HepG2 (cell line): Measurements from ENCODE around the gene CRY1. TPM values are rescaled to one million over a fixed set of nuclear protein-coding genes. Genes with fewer than 3 reads are reported as not detected.
A peak's percentile ranks its signal among the peaks of the same experiment; 100 is the strongest.

Experiments used
- ATAC-seq: fragments of 200-7000 bp; cut with Tn5 transposase; 3 replicates; pipeline ENCODE4 v1.9.1; 2020; ENCODE audit warnings: mild to moderate bottlenecking, moderate library complexity
- BruUV-seq: library from RNA; stranded (reverse); fragments of 400-500 nt; replicated peaks from 2 replicates; lab custom pipeline; 2021; lab: Mats Ljungman, UMichigan
- CTCF ChIA-PET: fragments of 300-600 bp; formaldehyde crosslinking; extraction: SDS; loops from one replicate; lab custom pipeline; 2021; ENCODE audit warnings: low total read pairs, inconsistent platforms, low intra/inter-chr PET ratio; lab: Yijun Ruan, JAX
- POLR2A ChIA-PET: fragments of 350-600 bp; sonication (Branson Sonifier 250); formaldehyde crosslinking; loops from one replicate; lab custom pipeline; 2020; ENCODE audit warnings: antibody characterized with exemption, inconsistent platforms; lab: Yijun Ruan, JAX
- DNase-seq: peaks from one replicate; pipeline ENCODE4 v3.0.0-alpha.2; 2015; ENCODE audit warnings: low spot score
- FAIRE-seq: peaks from 3 replicates; lab custom pipeline; 2011; peaks lifted over from hg19 to GRCh38; lab: Jason Lieb, UNC
- H2AFZ ChIP-seq: one replicate; pipeline ENCODE4 v1.6.1; 2011; ENCODE audit warnings: low read length, inconsistent platforms
- H3K27ac ChIP-seq: fragments of 300-600 bp; 3 replicates; pipeline ENCODE4 v1.8.0; 2011; ENCODE audit warnings: mixed run types, mild to moderate bottlenecking, mixed read lengths, low read length, inconsistent platforms; ENCODE audit not compliant: insufficient read depth; ENCODE audit errors: extremely low read length
- H3K27me3 ChIP-seq, 2 experiments: fragments of 200-600 bp in 1 of 2; 2 replicates in 1 of 2; 3 replicates in 1 of 2; pipeline versions ENCODE4 v1.6.0 to v1.8.0; 2011; ENCODE audit warnings: low read length in 2 of 2, mild to moderate bottlenecking in 2 of 2, moderate library complexity in 2 of 2, inconsistent platforms in 1 of 2; ENCODE audit not compliant: insufficient read depth in 2 of 2, control insufficient read depth in 1 of 2
- H3K36me3 ChIP-seq, 2 experiments: fragments of 200-600 bp in 1 of 2; replicated peaks in 1 of 2; 2 replicates in 1 of 2; 3 replicates in 1 of 2; pipeline versions ENCODE4 v1.5.1 to v1.8.0; 2011; ENCODE audit warnings: low read length in 2 of 2, inconsistent platforms in 1 of 2; ENCODE audit not compliant: insufficient read depth in 2 of 2, control insufficient read depth in 1 of 2
- H3K4me1 ChIP-seq: 2 replicates; pipeline ENCODE4 v1.5.1; 2012; ENCODE audit warnings: low read length, inconsistent platforms; ENCODE audit not compliant: insufficient read depth
- H3K4me2 ChIP-seq: 2 replicates; pipeline ENCODE4 v1.6.0; 2011; ENCODE audit warnings: low read depth, low read length, inconsistent platforms
- H3K4me3 ChIP-seq, 3 experiments: fragments of 200-600 bp in 1 of 3; sonication (generic), shearing (Covaris generic) in 1 of 3; replicated peaks in 1 of 3; 2 replicates each; pipeline ENCODE4 v1.5.1; 2011 to 2016; ENCODE audit warnings: low read length in 3 of 3, inconsistent platforms in 2 of 3, low read depth in 2 of 3, mild to moderate bottlenecking in 2 of 3, control low read depth in 1 of 3, mixed read lengths in 1 of 3; ENCODE audit not compliant: insufficient read depth in 1 of 3
- H3K79me2 ChIP-seq: one replicate; pipeline ENCODE4 v1.6.1; 2011; ENCODE audit warnings: low read length, inconsistent platforms; ENCODE audit not compliant: insufficient read depth
- H3K9ac ChIP-seq: 2 replicates; pipeline ENCODE4 v1.6.0; 2011; ENCODE audit warnings: mild to moderate bottlenecking, low read depth, low read length, inconsistent platforms; ENCODE audit not compliant: insufficient read depth
- H3K9me3 ChIP-seq: 2 replicates; pipeline ENCODE4 v1.5.1; 2012; ENCODE audit warnings: mild to moderate bottlenecking, low read length
- H4K20me1 ChIP-seq: 2 replicates; pipeline ENCODE4 v1.6.0; 2011; ENCODE audit warnings: inconsistent platforms, mild to moderate bottlenecking, low read length, moderate library complexity; ENCODE audit not compliant: insufficient read depth
- FOXM1 ChIP-seq: sonication (generic); formaldehyde crosslinking; IDR thresholded peaks from 2 replicates; pipeline ENCODE4 v1.5.0; 2020; ENCODE audit warnings: missing genetic modification reagents
- HNF4G ChIP-seq, 2 experiments: sonication (generic) in 1 of 2; formaldehyde crosslinking in 1 of 2; IDR thresholded peaks; 2 replicates each; pipeline versions ENCODE4 v1.4.0 to v1.6.1; 2011 to 2020; ENCODE audit warnings: borderline replicate concordance in 2 of 2, low read depth in 2 of 2, mild to moderate bottlenecking in 2 of 2, low read length in 1 of 2, missing genetic modification reagents in 1 of 2, moderate library complexity in 1 of 2
- STAG1 ChIP-seq: sonication (generic); formaldehyde crosslinking; IDR thresholded peaks from 2 replicates; pipeline ENCODE4 v1.4.0; 2020; ENCODE audit warnings: missing genetic modification reagents
- TEAD3 ChIP-seq: optimal IDR thresholded peaks from 2 replicates; pipeline ENCODE3; 2016; ENCODE audit warnings: borderline replicate concordance
- ZNF460 ChIP-seq: sonication (generic); formaldehyde crosslinking; IDR thresholded peaks from 2 replicates; pipeline ENCODE4 v1.5.1; 2020; ENCODE audit warnings: missing genetic modification reagents, mild to moderate bottlenecking, borderline replicate concordance
- WGBS: methylation state at CpG from one replicate; pipeline ENCODE4 v1.1.6; 2017; ENCODE audit warnings: low lambda C conversion rate; 5-methylcytosine and 5-hydroxymethylcytosine counted together
- in situ Hi-C: cut with HindIII; loops from 2 replicates; pipeline ENCODE4 v1.10.0; 2017; ENCODE audit warnings: low pct_unique_long_range_greater_than_20kb; ENCODE audit not compliant: extremely low pct_ligation_motif_present
- intact Hi-C: fragments of 100-400 bp; cut with micrococcal nuclease; formaldehyde crosslinking; loops from one replicate; pipeline ENCODE4 v1.10.0; 2022; ENCODE audit not compliant: unreplicated experiment
- polyA plus RNA-seq, 8 experiments: library from polyadenylated mRNA; depleted of rRNA in 3 of 8; stranded (reverse) in 7 of 8; unstranded in 1 of 8; fragments of >200 nt; fragmentation: Illumina TruSeq in 4 of 8; extraction: Trizol in 4 of 8; gene quantifications; 2 replicates each; pipeline versions ENCODE4 v1.2.1 to v1.2.3, GENCODE V29; 2011 to 2016; ENCODE audit warnings: low read depth in 4 of 8, missing spikeins in 1 of 8, mixed read lengths in 1 of 8; ENCODE audit not compliant: insufficient read depth in 1 of 8
- total RNA-seq, 5 experiments: library from RNA; depleted of rRNA; stranded (reverse); fragments of >200 nt; fragmentation: Illumina TruSeq; extraction: Trizol; gene quantifications; 2 replicates each; pipeline ENCODE4 v1.2.3, GENCODE V29; 2016; ENCODE audit warnings: low read depth in 1 of 5
- TF ChIP-seq, protein P1 (sequence below): sonication (generic); formaldehyde crosslinking; IDR thresholded peaks from 2 replicates; pipeline ENCODE4 v1.5.0; 2020; ENCODE audit warnings: mild to moderate bottlenecking, missing genetic modification reagents, moderate library complexity

Gene CRY1
- total and polyA plus RNA-seq, 2 of the 13 experiments (the other 11 are each of a cell fraction or from before 2014, with no cell fraction given), result 11.4 to 13.9 TPM

DNA sequence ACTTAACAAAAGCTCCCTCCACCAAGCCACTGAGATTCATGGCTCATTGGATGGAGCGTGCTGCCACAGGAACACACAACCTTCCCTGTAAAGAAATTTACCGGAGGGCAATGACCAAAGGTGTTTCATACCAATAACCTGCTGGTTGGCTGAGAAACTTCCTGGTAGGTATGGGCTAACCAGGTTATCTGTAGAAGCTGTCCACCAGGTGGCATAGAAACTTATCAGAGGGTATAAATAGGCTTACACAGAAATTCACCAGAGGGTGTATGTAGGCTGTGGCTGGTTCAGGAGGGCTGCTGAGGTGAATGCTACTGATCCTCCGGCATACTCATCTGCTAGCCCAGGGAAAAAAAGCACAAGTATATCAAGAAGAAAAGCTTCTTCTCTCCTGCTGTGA is 79.3 kb downstream of the CRY1 start:
- intact Hi-C loops, result no loop called here
- no peaks in the 10 kb centered on the region for H3K4me1 ChIP-seq
- no peaks in the 10 kb centered on the region for H3K79me2 ChIP-seq
- H3K9ac ChIP-seq, result no peak overlapping the region
- TF ChIP-seq HNF4G (IDR thresholded peaks at IDR 0.05; ENCODE audit: borderline replicate concordance, low read depth, low read length) (no peak), HNF4G (CRISPR knock-in tag; IDR thresholded peaks at IDR 0.05; ENCODE audit: borderline replicate concordance, low read depth) (no peak), ZNF460 (CRISPR knock-in tag) (no peak), STAG1 (CRISPR knock-in tag) (peak; percentile 22; the same call in 1 of the 2 replicates), TEAD3 (CRISPR knock-in tag) (no peak), FOXM1 (CRISPR knock-in tag) (no peak)
- TF ChIP-seq, protein P1, sequence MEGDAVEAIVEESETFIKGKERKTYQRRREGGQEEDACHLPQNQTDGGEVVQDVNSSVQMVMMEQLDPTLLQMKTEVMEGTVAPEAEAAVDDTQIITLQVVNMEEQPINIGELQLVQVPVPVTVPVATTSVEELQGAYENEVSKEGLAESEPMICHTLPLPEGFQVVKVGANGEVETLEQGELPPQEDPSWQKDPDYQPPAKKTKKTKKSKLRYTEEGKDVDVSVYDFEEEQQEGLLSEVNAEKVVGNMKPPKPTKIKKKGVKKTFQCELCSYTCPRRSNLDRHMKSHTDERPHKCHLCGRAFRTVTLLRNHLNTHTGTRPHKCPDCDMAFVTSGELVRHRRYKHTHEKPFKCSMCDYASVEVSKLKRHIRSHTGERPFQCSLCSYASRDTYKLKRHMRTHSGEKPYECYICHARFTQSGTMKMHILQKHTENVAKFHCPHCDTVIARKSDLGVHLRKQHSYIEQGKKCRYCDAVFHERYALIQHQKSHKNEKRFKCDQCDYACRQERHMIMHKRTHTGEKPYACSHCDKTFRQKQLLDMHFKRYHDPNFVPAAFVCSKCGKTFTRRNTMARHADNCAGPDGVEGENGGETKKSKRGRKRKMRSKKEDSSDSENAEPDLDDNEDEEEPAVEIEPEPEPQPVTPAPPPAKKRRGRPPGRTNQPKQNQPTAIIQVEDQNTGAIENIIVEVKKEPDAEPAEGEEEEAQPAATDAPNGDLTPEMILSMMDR (CRISPR knock-in tag), result peak; percentile 37
- ChIA-PET CTCF (interaction anchor here (1.2 kb wide), 1 partner anchor 90 kb away, joined by 5 read pairs; no protein-coding TSS in a partner anchor), POLR2A (no interaction called here)
- H3K36me3 ChIP-seq, result no peaks in the 10 kb centered on the region; a peak in 1 of 5 replicates
- no peak overlapping the region for H2AFZ ChIP-seq
- H3K27me3 ChIP-seq, result no peaks in the 10 kb centered on the region
- no peak overlapping the region for H3K4me2 ChIP-seq
- WGBS, result 85% methylated on average over 3 of the region's 3 CpGs
- no peak overlapping the region for H3K4me3 ChIP-seq
- BruUV-seq, result no TSS peak
- in situ Hi-C loops, result no loop called here
- DNase-seq (peak; percentile 40), FAIRE-seq (peak; percentile 12), ATAC-seq (peak; percentile 82)
- no peak overlapping the region for H3K27ac ChIP-seq
- H4K20me1 ChIP-seq, result no peaks in the 10 kb centered on the region
- no peaks in the 10 kb centered on the region for H3K9me3 ChIP-seq
